GM12874 (cell line): ENCODE measurements around the gene GAGE12J.

Source experiments
- CTCF ChIP-seq: IDR thresholded peaks from 2 replicates; pipeline ENCODE4 v1.5.1; 2011; ENCODE audit warnings: low read depth, mild to moderate bottlenecking, control low read depth, low read length, moderate library complexity; ENCODE audit not compliant: insufficient read depth

GAGE12J gene

GRCh38 chrX:49282647-49283011, 39.2 kb upstream of the GAGE12J start:
- no peak for TF ChIP-seq CTCF

- TF ChIP-seq CTCF, result no peak
Measured at GRCh38 chrX:49284212-49284611, 37.6 kb upstream of the GAGE12J start.

- TF ChIP-seq CTCF, result no peak
Measured at GRCh38 chrX:49286136-49286535, 35.7 kb upstream of the GAGE12J start.

GRCh38 chrX:49286581-49286980, 35.3 kb upstream of the GAGE12J start:
- TF ChIP-seq CTCF, result no peak

GRCh38 chrX:49287665-49288064, 34.2 kb upstream of the GAGE12J start:
- no peak for TF ChIP-seq CTCF

GRCh38 chrX:49290215-49290614, 31.6 kb upstream of the GAGE12J start:
- TF ChIP-seq CTCF, result no peak

GRCh38 chrX:49291615-49292337, 30.1 kb upstream of the GAGE12J start:
- TF ChIP-seq CTCF, result peak; percentile 68; the same call in 1 of the 2 replicates
